B cell (primary cell): Measurements from ENCODE around the gene ARHGDIB.

Experiments used
- CTCF ChIP-seq: fragments of 200-600 bp; IDR thresholded peaks from one replicate; pipeline ENCODE4 v1.8.0; 2022; ENCODE audit warnings: antibody characterized with exemption, mild to moderate bottlenecking
- EZH2 ChIP-seq: IDR thresholded peaks from 2 replicates; pipeline ENCODE4 v1.6.1; 2012; ENCODE audit warnings: borderline replicate concordance, low read depth, mild to moderate bottlenecking, moderate library complexity, low read length; ENCODE audit not compliant: insufficient read depth, poor library complexity, severe bottlenecking

GRCh38 chr12:14931359-14931758, 30.0 kb downstream of the ARHGDIB start:
- TF ChIP-seq EZH2: no peak
- TF ChIP-seq CTCF: no peak
